Osteocyte (in vitro differentiated cells): ENCODE measurements around the gene MYL6. TPM values are rescaled to one million over a fixed set of nuclear protein-coding genes. Genes with fewer than 3 reads are reported as not detected.

ENCODE experiments used
- DNase-seq: peaks from one replicate; pipeline ENCODE4 v3.0.0; 2021; ENCODE audit warnings: mixed read lengths; ENCODE audit not compliant: unreplicated experiment; ENCODE audit errors: extremely low spot score
- H3K27ac Mint-ChIP-seq: one replicate; pipeline ENCODE4 v1.8.0; 2021; ENCODE audit warnings: mild to moderate bottlenecking, mixed read lengths; ENCODE audit not compliant: unreplicated experiment
- H3K27me3 Mint-ChIP-seq: one replicate; pipeline ENCODE4 v1.8.0; 2021; ENCODE audit warnings: mixed read lengths; ENCODE audit not compliant: unreplicated experiment
- H3K36me3 Mint-ChIP-seq: one replicate; pipeline ENCODE4 v1.8.0; 2021; ENCODE audit warnings: mixed read lengths; ENCODE audit not compliant: unreplicated experiment
- H3K4me1 Mint-ChIP-seq: one replicate; pipeline ENCODE4 v1.8.0; 2021; ENCODE audit warnings: mixed read lengths; ENCODE audit not compliant: unreplicated experiment
- H3K4me3 Mint-ChIP-seq: one replicate; pipeline ENCODE4 v1.8.0; 2021; ENCODE audit warnings: mild to moderate bottlenecking, moderate library complexity, mixed read lengths; ENCODE audit not compliant: unreplicated experiment
- H3K9me3 Mint-ChIP-seq: one replicate; pipeline ENCODE4 v1.8.0; 2021; ENCODE audit warnings: mixed read lengths; ENCODE audit not compliant: unreplicated experiment
- total RNA-seq: library from RNA; stranded (reverse); gene quantifications from 2 replicates; pipeline ENCODE4 v1.2.1, GENCODE V29; 2021
- TF ChIP-seq, protein P1 (sequence below): fragments of 200-600 bp; sonication (generic); IDR thresholded peaks from 2 replicates; pipeline ENCODE4 v1.5.0; 2021; ENCODE audit warnings: antibody characterized with exemption, mild to moderate bottlenecking, moderate library complexity

Gene MYL6
- total RNA-seq, 1 donor from 2014 or later, result 1,549 TPM

GRCh38 chr12:56143217-56143616, 14.9 kb upstream of the MYL6 start:
- no peak for DNase-seq
- TF ChIP-seq, protein P1, sequence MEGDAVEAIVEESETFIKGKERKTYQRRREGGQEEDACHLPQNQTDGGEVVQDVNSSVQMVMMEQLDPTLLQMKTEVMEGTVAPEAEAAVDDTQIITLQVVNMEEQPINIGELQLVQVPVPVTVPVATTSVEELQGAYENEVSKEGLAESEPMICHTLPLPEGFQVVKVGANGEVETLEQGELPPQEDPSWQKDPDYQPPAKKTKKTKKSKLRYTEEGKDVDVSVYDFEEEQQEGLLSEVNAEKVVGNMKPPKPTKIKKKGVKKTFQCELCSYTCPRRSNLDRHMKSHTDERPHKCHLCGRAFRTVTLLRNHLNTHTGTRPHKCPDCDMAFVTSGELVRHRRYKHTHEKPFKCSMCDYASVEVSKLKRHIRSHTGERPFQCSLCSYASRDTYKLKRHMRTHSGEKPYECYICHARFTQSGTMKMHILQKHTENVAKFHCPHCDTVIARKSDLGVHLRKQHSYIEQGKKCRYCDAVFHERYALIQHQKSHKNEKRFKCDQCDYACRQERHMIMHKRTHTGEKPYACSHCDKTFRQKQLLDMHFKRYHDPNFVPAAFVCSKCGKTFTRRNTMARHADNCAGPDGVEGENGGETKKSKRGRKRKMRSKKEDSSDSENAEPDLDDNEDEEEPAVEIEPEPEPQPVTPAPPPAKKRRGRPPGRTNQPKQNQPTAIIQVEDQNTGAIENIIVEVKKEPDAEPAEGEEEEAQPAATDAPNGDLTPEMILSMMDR, result no peak
- no peak overlapping the region for H3K4me3 Mint-ChIP-seq
- H3K27me3 Mint-ChIP-seq, result no peaks in the 10 kb centered on the region
- H3K36me3 Mint-ChIP-seq, result peaks cover 55% of the 10 kb centered on the region
- no peaks in the 10 kb centered on the region for H3K9me3 Mint-ChIP-seq
- H3K27ac Mint-ChIP-seq, result no peak overlapping the region
- H3K4me1 Mint-ChIP-seq, result peaks cover 4% of the 10 kb centered on the region

GRCh38 chr12:56143870-56144269, 14.3 kb upstream of the MYL6 start:
- Mint-ChIP-seq H3K4me1 (peaks cover 4% of the 10 kb centered on the region), H3K36me3 (peaks cover 49% of the 10 kb centered on the region), H3K4me3 (no peak overlapping the region), H3K27me3 (no peaks in the 10 kb centered on the region), H3K9me3 (no peaks in the 10 kb centered on the region), H3K27ac (no peak overlapping the region)
- TF ChIP-seq, protein P1, result no peak
- no peak for DNase-seq

DNA sequence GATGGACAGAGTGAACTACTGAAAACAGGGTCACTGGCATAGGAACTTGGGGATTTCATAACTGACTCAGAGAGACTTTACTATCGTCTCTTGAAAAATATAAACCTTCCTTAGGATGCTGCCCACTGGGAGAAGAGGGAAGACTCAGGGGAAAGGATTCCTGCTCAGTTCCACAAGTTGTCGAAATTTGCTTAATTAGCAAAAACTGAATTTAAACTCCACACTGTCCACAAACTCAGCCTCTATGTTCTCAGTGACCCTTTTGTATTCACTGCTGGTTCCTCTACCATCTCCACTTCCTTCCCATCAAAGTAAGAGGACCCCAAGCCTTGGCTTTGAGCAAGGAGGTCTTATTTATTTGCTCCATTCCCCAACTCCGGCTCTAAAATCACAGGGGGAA, 12.9 kb upstream of the MYL6 start:
- Mint-ChIP-seq H3K4me1 (peaks cover 4% of the 10 kb centered on the region), H3K27me3 (no peaks in the 10 kb centered on the region), H3K36me3 (peaks cover 43% of the 10 kb centered on the region), H3K9me3 (no peaks in the 10 kb centered on the region), H3K27ac (peak overlapping the region; percentile 7), H3K4me3 (no peak overlapping the region)
- TF ChIP-seq, protein P1, result no peak
- no peak for DNase-seq

- DNase-seq, result no peak
- Mint-ChIP-seq H3K27ac (no peak overlapping the region), H3K9me3 (no peaks in the 10 kb centered on the region), H3K4me3 (no peak overlapping the region), H3K36me3 (peaks cover 32% of the 10 kb centered on the region), H3K27me3 (no peaks in the 10 kb centered on the region), H3K4me1 (peaks cover 17% of the 10 kb centered on the region)
- TF ChIP-seq, protein P1, result no peak
Measured at GRCh38 chr12:56146492-56147460, 11.4 kb upstream of the MYL6 start.

GRCh38 chr12:56150563-56150962, 7.6 kb upstream of the MYL6 start:
- TF ChIP-seq, protein P1, result no peak
- Mint-ChIP-seq H3K9me3 (no peaks in the 10 kb centered on the region), H3K27ac (peak overlapping the region; percentile 75), H3K4me1 (peaks cover 41% of the 10 kb centered on the region), H3K36me3 (peaks cover 9% of the 10 kb centered on the region), H3K27me3 (no peaks in the 10 kb centered on the region), H3K4me3 (peak overlapping the region; percentile 16)
- DNase-seq, result no peak
